Activated naive CD4-positive, alpha-beta T cell treated with anti-CD3 and anti-CD28 coated beads, Interleukin-2, amount 50 U/mL, for 16 hours (primary cell): ENCODE measurements around the gene PIGO.

Source experiments
- DNase-seq: peaks from one replicate; pipeline ENCODE4 v3.0.0-alpha.2; 2020

The PIGO gene

GRCh38 chr9:35070823-35071813 is 25.3 kb downstream of the PIGO start:
- no peak for DNase-seq

DNA sequence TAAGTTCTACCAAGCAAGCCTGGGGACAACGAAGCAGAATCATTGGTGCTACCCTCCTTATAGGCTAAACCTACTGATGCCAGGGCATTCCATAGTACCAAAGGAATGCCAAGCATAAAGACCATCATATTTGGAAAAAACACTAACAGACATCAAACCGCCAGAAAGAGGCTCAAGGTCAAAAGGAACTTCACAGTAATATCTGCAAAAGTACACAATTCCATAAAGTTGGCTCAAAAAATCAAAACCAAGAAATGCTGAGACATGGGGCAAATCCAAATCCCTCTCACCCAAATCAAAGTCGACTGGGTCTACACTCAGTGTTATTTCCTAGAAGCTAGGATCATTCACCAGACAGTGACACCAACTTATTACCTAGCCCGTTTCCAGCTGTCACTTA is 27.4 kb downstream of the PIGO start:
- DNase-seq = no peak

GRCh38 chr9:35067056-35067455 is 29.3 kb downstream of the PIGO start:
- no peak for DNase-seq

DNA sequence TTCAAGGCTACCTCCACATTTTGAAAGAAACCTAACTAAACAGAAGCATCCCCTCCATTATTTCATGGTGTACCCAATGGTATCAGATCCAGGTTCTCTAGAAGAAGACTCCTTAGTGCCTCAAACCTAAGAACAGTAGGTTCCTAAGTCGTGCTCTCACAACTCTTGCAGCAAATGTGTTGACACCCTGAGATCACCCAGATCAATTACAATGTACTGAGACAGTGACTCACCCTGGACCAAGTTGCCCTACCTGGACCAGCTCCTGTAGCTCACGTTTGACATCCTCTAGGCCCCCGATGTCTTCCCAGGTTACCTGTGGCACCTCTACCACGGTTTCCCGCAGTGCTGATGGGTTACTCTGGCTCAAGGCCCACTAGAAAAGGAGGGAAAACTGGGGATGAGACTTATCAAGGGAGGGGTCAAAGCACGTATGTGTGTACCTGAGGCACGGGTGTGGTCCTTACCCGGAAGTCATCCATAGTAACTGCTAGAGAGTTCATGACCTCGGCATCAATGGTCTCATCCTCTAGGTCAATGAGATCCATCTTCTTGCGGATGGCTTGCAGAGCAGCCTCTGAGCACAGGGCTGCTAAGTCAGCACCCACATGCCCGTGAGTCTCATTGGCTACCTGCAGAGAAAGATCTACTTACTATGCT is 35.7 kb downstream of the PIGO start:
- no peak for DNase-seq

GRCh38 chr9:35059438-35059837 is 37.0 kb downstream of the PIGO start:
- no peak for DNase-seq

DNA sequence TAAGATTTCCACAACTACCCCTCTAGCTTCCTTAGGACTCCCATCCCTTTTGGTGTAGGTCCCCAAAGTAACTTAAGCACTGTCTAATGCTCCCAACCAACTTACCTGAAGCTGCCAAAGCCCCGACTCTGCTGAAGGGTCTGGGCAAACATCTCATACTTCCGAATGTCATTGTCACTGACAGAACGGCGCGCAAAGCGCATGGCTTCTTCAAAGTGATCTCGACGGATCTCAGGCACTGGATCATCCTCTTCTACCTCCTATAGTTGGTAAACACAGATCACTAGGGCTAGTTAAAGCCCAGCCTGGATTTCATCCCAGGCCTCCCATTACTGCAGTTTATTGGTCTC is 39.1 kb downstream of the PIGO start:
- DNase-seq = no peak

DNA sequence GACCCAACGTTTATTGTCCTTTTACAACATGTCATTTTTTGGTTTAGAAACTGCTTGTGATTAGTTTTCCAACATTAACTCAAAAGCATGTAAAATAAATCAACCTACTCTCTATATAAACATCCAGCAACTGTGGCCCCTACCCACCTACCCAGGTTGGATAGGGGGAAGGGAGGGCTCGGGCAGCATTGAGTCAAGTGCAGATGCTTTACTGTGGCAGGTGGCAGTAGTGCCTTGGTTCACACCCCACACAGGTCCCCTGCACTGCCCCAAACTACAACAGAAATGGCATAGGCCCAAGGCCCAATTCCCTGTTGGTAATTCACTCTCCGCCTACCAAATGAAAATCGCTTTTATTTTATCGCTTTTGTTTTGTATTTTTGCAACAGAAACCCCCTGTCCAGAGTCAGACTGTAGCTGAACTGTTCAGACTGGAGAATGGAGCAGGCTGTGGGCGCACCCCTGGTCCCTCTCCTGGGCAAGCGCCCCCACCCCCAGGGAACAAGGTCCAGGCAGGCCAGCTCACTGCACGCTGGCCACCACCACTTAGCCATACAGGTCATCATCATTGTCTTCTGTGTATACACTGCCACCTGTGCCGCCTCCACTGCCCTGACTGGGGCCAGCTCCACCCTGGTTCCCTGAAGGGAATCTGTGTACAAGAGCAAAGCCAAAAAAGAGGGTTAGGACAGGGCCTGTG is 39.7 kb downstream of the PIGO start:
- no peak for DNase-seq

- no peak for DNase-seq
These were observed 41.3 kb downstream of the PIGO start for GRCh38 chr9:35054871-35055644.

- no peak for DNase-seq
These were observed 42.1 kb downstream of the PIGO start for GRCh38 chr9:35054185-35054835.

- peak; percentile 53 for DNase-seq
These were observed 45.1 kb downstream of the PIGO start for GRCh38 chr9:35051069-35051967.

GRCh38 chr9:35048511-35048910 is 47.9 kb downstream of the PIGO start:
- no peak for DNase-seq

GRCh38 chr9:35044071-35044470 is 52.3 kb downstream of the PIGO start:
- no peak for DNase-seq

GRCh38 chr9:35042891-35043545 is 53.4 kb downstream of the PIGO start:
- DNase-seq = no peak

GRCh38 chr9:35042081-35042604 is 54.2 kb downstream of the PIGO start:
- DNase-seq = no peak
